Glutamatergic neuron (in vitro differentiated cells): ENCODE measurements around the gene WDR54. TPM values are rescaled to one million over a fixed set of nuclear protein-coding genes. Genes with fewer than 3 reads are reported as not detected.

Experiments used
- DNase-seq: peaks from one replicate; pipeline ENCODE4 v3.0.0; 2022
- H3K27ac Mint-ChIP-seq: one replicate; pipeline ENCODE4 v1.8.0; 2020; ENCODE audit warnings: mild to moderate bottlenecking, mixed read lengths, inconsistent platforms; ENCODE audit not compliant: unreplicated experiment
- H3K27me3 Mint-ChIP-seq: one replicate; pipeline ENCODE4 v1.8.0; 2020; ENCODE audit warnings: mild to moderate bottlenecking, moderate library complexity, mixed read lengths, inconsistent platforms; ENCODE audit not compliant: unreplicated experiment
- H3K36me3 Mint-ChIP-seq: one replicate; pipeline ENCODE4 v1.8.0; 2020; ENCODE audit warnings: mild to moderate bottlenecking, mixed read lengths, inconsistent platforms; ENCODE audit not compliant: unreplicated experiment
- H3K4me1 Mint-ChIP-seq: one replicate; pipeline ENCODE4 v1.8.0; 2020; ENCODE audit warnings: mild to moderate bottlenecking, low read depth, mixed read lengths, inconsistent platforms; ENCODE audit not compliant: unreplicated experiment
- H3K4me3 Mint-ChIP-seq: one replicate; pipeline ENCODE4 v1.8.0; 2020; ENCODE audit warnings: mild to moderate bottlenecking, mixed read lengths, inconsistent platforms; ENCODE audit not compliant: unreplicated experiment
- H3K9me3 Mint-ChIP-seq: one replicate; pipeline ENCODE4 v1.8.0; 2020; ENCODE audit warnings: mild to moderate bottlenecking, moderate library complexity, mixed read lengths, inconsistent platforms; ENCODE audit not compliant: unreplicated experiment
- total RNA-seq: library from RNA; stranded (reverse); fragmentation: NEBNext Ultra II Directional; extraction: Animal tissue kit (Norgen Biotek cat#: 25700); gene quantifications from one replicate; pipeline ENCODE4 v1.2.1, GENCODE V29; 2021; ENCODE audit not compliant: unreplicated experiment
- TF ChIP-seq, protein P1 (sequence below): fragments of 200-600 bp; sonication (generic); IDR thresholded peaks from one replicate; pipeline ENCODE4 v1.5.0; 2021; ENCODE audit not compliant: partially characterized antibody, unreplicated experiment

Gene WDR54
- total RNA-seq, 1 donor from 2014 or later = 29.5 TPM

DNA sequence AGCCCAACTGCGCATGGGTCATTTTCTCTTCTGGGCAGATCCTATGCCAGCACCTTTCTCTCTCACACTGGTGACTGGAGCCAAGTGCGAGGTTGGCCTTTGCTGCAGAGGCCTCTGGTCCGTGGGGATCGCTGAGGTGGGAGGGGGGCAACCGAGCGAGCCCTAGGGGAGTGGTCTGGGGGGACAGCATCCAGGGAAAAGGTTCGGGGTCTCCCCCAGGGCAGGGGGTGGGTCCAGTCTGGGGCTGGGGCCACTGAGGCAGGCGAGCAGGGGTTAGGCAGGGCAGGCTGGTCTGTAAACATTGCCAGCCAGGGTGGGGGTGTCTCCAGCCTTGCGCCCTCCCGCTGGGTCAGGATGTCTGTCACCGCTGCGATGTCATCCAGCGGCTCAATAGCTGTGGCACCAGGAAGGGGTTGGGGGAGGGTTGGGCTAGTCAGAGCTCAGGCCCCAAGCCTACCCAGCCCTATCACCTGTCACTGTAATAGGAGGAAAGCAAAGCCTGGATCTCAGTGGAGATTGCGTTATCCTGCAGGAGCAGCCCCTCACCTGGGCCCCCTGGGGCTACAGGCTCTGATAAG lies 4.7 kb downstream of the WDR54 start:
- Mint-ChIP-seq H3K27me3 (peaks cover 8% of the 10 kb centered on the region), H3K27ac (no peak overlapping the region), H3K4me1 (peaks cover 3% of the 10 kb centered on the region), H3K9me3 (peaks cover 14% of the 10 kb centered on the region), H3K4me3 (no peak overlapping the region), H3K36me3 (no peaks in the 10 kb centered on the region)
- no peak for DNase-seq
- TF ChIP-seq, protein P1, sequence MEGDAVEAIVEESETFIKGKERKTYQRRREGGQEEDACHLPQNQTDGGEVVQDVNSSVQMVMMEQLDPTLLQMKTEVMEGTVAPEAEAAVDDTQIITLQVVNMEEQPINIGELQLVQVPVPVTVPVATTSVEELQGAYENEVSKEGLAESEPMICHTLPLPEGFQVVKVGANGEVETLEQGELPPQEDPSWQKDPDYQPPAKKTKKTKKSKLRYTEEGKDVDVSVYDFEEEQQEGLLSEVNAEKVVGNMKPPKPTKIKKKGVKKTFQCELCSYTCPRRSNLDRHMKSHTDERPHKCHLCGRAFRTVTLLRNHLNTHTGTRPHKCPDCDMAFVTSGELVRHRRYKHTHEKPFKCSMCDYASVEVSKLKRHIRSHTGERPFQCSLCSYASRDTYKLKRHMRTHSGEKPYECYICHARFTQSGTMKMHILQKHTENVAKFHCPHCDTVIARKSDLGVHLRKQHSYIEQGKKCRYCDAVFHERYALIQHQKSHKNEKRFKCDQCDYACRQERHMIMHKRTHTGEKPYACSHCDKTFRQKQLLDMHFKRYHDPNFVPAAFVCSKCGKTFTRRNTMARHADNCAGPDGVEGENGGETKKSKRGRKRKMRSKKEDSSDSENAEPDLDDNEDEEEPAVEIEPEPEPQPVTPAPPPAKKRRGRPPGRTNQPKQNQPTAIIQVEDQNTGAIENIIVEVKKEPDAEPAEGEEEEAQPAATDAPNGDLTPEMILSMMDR = no peak

DNA sequence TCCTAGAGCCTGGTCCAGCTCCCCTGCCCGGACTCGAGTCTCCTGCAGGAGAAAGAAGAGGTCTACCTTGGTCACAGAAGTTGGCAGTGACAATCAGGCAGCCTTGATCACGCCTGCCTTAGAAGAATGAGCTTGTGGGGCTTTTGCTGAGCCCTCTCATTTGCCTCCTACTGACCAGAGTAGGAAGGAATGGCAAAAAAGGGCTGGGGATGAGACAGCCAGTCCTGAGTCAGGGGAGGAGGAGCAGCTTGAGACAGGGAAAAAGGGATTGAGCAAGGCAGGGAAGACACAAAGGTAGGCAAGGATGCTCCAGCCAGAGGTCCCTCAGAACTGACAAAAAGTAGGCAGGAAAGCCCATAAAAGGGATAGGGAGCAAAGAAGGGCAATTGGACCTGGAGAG lies 6.0 kb downstream of the WDR54 start:
- Mint-ChIP-seq H3K9me3 (peaks cover 11% of the 10 kb centered on the region), H3K4me3 (no peak overlapping the region)
- DNase-seq = no peak

DNA sequence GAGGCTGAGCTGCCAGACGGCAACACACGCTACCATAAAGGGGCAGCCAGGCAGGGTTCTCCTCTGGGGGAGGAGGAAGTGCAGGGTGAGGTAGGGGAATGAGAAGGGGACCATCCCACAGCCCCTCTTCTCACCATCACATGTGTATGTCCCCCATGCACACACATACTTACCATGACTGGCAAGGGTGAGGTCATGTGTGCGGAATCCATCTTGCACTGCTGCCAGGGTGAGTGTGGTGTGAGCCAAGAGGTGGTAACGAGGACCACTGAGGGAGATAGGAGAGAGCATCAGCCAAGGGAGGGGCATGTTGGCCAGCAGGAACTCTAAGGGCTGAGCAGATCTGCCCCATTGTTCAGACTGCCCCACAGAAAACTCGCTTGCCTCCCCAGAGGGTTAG lies 7.1 kb downstream of the WDR54 start:
- no peak overlapping the region for H3K27ac Mint-ChIP-seq
- no peak for DNase-seq
- peaks cover 3% of the 10 kb centered on the region for H3K4me1 Mint-ChIP-seq
- no peaks in the 10 kb centered on the region for H3K36me3 Mint-ChIP-seq
- peaks cover 7% of the 10 kb centered on the region for H3K9me3 Mint-ChIP-seq
- TF ChIP-seq, protein P1 = no peak
- H3K27me3 Mint-ChIP-seq = peaks cover 2% of the 10 kb centered on the region
- no peak overlapping the region for H3K4me3 Mint-ChIP-seq

More for the DNA sequence above, 6.0 kb downstream of the WDR54 start:
- Mint-ChIP-seq H3K36me3 (no peaks in the 10 kb centered on the region), H3K27ac (no peak overlapping the region), H3K27me3 (peaks cover 2% of the 10 kb centered on the region), H3K4me1 (peaks cover 3% of the 10 kb centered on the region)
- TF ChIP-seq, protein P1 = no peak

DNA sequence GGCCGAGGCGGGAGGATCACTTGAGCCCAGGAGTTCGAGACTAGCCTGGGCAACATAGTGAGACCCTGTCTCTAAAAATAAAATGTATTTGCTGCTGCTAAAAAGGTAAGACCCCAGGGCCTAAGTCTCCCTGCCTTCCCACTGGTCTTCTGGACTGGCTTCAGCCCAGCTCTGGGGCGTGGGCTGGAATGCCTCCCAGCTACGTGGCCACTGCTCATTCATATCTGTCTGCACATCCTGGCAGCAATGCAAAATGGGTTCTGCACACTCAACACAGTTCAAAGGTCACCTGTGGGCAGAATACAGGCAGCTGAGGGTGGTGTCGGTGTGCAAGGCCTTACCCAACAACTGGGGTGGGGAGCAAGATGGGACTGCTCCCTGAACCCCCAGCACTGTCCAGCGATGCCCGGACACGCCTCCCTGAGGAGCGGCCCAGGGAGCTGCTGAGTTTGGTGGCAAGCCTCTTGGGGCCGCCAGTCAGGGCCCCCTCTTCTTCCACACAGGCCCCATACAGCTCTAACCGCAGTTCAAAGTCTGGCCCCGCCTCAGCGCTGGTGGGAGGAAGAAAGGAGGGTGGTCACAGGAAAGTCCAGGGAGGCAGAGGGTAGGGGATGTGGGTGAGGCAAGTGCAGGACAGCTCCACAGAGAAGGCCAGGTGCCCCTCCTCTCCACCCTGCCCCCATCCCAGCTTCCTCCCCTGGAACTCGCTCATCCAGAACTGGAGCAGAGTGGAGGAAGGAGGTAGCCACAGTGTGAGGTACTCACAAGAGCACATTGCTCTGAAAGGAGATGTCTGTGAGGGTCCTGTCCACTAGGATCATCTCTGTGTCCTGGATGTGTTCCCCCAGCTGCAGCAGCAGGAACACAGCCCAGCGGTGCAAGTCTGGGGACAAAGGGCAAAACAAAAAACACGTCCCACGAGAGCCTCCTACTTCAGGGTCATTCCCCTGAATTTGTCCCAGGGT lies 8.2 kb downstream of the WDR54 start:
- peaks cover 3% of the 10 kb centered on the region for H3K4me1 Mint-ChIP-seq
- TF ChIP-seq, protein P1 = no peak
- H3K36me3 Mint-ChIP-seq = no peaks in the 10 kb centered on the region
- peaks cover 8% of the 10 kb centered on the region for H3K9me3 Mint-ChIP-seq
- no peak overlapping the region for H3K4me3 Mint-ChIP-seq
- no peak for DNase-seq
- H3K27me3 Mint-ChIP-seq = peaks cover 2% of the 10 kb centered on the region
- H3K27ac Mint-ChIP-seq = no peak overlapping the region

DNA sequence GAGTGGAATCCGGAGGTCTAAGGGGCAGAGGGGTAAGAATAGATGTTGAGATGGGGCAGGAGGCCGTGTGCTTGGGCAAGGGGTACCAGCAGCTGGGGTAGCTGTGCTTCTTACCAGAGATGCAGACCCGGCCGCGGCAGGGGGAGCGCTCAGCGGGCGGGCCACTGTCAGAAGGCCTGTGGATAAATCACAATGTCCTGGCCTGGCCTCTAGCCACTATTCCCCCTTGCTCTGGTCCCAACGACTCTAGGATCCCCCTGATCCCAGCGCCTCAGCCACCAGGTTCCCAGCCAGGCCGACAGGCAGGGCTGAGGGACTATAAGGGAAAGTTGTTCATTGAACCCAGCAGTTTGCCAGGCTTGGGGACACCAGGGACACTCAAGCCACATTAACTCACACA lies 9.0 kb downstream of the WDR54 start:
- TF ChIP-seq, protein P1 = no peak
- peaks cover 2% of the 10 kb centered on the region for H3K4me1 Mint-ChIP-seq
- peaks cover 6% of the 10 kb centered on the region for H3K9me3 Mint-ChIP-seq
- peaks cover 3% of the 10 kb centered on the region for H3K27me3 Mint-ChIP-seq
- DNase-seq = no peak
- no peak overlapping the region for H3K4me3 Mint-ChIP-seq
- no peaks in the 10 kb centered on the region for H3K36me3 Mint-ChIP-seq
- H3K27ac Mint-ChIP-seq = no peak overlapping the region
